AG10803 (cell line): ENCODE data around the gene CSAG2.
"Not testable (repeated sequence)": the region's sequence is repeated elsewhere in the genome, so short reads cannot be mapped to it uniquely, and the experiment has no call there.

ENCODE experiments used
- DNase-seq: peaks from one replicate; pipeline ENCODE4 v3.0.0; 2010; ENCODE audit warnings: low read depth
- H3K4me3 ChIP-seq: 2 replicates; pipeline ENCODE4 v1.5.1; 2011; ENCODE audit warnings: mild to moderate bottlenecking, low read length, control low read depth
- CTCF ChIP-seq: conservative IDR thresholded peaks from 2 replicates; pipeline ENCODE4 v1.5.1; 2011; ENCODE audit warnings: mild to moderate bottlenecking, low read length, control low read depth, inconsistent platforms

CSAG2 gene

GRCh38 chrX:152709173-152709572, at the start of gene CSAG2:
Gene CSAG2 (minus strand): TSS chrX:152709273. CDS start chrX:152709112, 161 bp downstream.
- not testable (repeated sequence) for H3K4me3 ChIP-seq, DNase-seq

GRCh38 chrX:152754871-152755270, 45.8 kb upstream of the CSAG2 start:
- DNase-seq, H3K4me3 ChIP-seq: not testable (repeated sequence)

- not testable (repeated sequence) for DNase-seq, H3K4me3 ChIP-seq
Observed at GRCh38 chrX:152753686-152754650, 44.9 kb upstream of the CSAG2 start, which contains the start of gene MAGEA2. Gene MAGEA2 (minus strand): TSS chrX:152753842. CDS start chrX:152751363, 2,479 bp downstream.

GRCh38 chrX:152738560-152738959, 29.5 kb upstream of the CSAG2 start:
- no peak for DNase-seq
- no peak overlapping the region for H3K4me3 ChIP-seq
- no peak for TF ChIP-seq CTCF

GRCh38 chrX:152736528-152736927, 27.5 kb upstream of the CSAG2 start:
- not testable (repeated sequence) for DNase-seq, H3K4me3 ChIP-seq

GRCh38 chrX:152735860-152736511, 26.9 kb upstream of the CSAG2 start:
- no peak overlapping the region for H3K4me3 ChIP-seq
- TF ChIP-seq CTCF: no peak
- no peak for DNase-seq

GRCh38 chrX:152735101-152735500, 26.0 kb upstream of the CSAG2 start:
- DNase-seq: no peak
- H3K4me3 ChIP-seq: no peak overlapping the region
- no peak for TF ChIP-seq CTCF

GRCh38 chrX:152734143-152734858, 25.2 kb upstream of the CSAG2 start:
- DNase-seq: not testable (repeated sequence)

GRCh38 chrX:152733261-152733975, 24.3 kb upstream of the CSAG2 start, which contains the start of the genes CSAG1 and MAGEA12:
Gene CSAG1 (minus strand): TSS chrX:152733721. CDS start chrX:152732460, 1,261 bp downstream.
Gene MAGEA12 (plus strand): TSS chrX:152733757. CDS start chrX:152736162, 2,405 bp downstream.
- no peak for TF ChIP-seq CTCF
- no peak for DNase-seq
- H3K4me3 ChIP-seq: no peak within 1 kb of the TSS

More at GRCh38 chrX:152734143-152734858, 25.2 kb upstream of the CSAG2 start:
- H3K4me3 ChIP-seq: not testable (repeated sequence)
